Rectal smooth muscle tissue (tissue), 1 donor: ENCODE results near the gene RPL12.
A peak's percentile ranks its signal among the peaks of the same experiment; 100 is the strongest.

Experiments used
- H3K27ac ChIP-seq: one replicate; pipeline ENCODE4 v1.7.0; 2013; ENCODE audit warnings: low read depth, low read length, inconsistent platforms
- H3K27me3 ChIP-seq: one replicate; pipeline ENCODE4 v1.7.0; 2013; ENCODE audit warnings: low read length; ENCODE audit not compliant: control insufficient read depth, insufficient read depth
- H3K36me3 ChIP-seq: one replicate; pipeline ENCODE4 v1.7.0; 2013; ENCODE audit warnings: low read length; ENCODE audit not compliant: control insufficient read depth, insufficient read depth
- H3K4me1 ChIP-seq: one replicate; pipeline ENCODE4 v1.7.0; 2013; ENCODE audit warnings: low read length; ENCODE audit not compliant: control insufficient read depth, insufficient read depth
- H3K4me3 ChIP-seq: one replicate; pipeline ENCODE4 v1.7.0; 2013; ENCODE audit warnings: low read length
- H3K9ac ChIP-seq: one replicate; pipeline ENCODE4 v1.7.0; 2013; ENCODE audit warnings: low read length

Gene RPL12

GRCh38 chr9:127450830-127451607 is at the start of gene RPL12, which contains the start of gene LRSAM1:
Gene RPL12, minus strand, starts transcription at chr9:127451406. Its CDS starts 89 bp downstream, at chr9:127451317.
Gene LRSAM1, plus strand, starts transcription at chr9:127451510. Its CDS starts 3,018 bp downstream, at chr9:127454528.
- peak within 1 kb of the TSS; percentile 89 for H3K4me3 ChIP-seq
- H3K36me3 ChIP-seq: peaks cover 20% of the 10 kb centered on the region
- H3K4me1 ChIP-seq: peaks cover 11% of the 10 kb centered on the region
- H3K9ac ChIP-seq: peak within 1 kb of the TSS; percentile 91
- H3K27me3 ChIP-seq: no peaks in the 10 kb centered on the region
- peak within 1 kb of the TSS; percentile 97 for H3K27ac ChIP-seq

- Histone ChIP-seq H3K36me3 (peaks cover 23% of the 10 kb centered on the region), H3K9ac (no peak overlapping the region), H3K27me3 (no peaks in the 10 kb centered on the region), H3K4me3 (no peak overlapping the region), H3K4me1 (peaks cover 2% of the 10 kb centered on the region), H3K27ac (no peak overlapping the region)
Observed at GRCh38 chr9:127500862-127501261, 49.7 kb upstream of the RPL12 start.

GRCh38 chr9:127500399-127500798 is 49.2 kb upstream of the RPL12 start:
- no peak overlapping the region for H3K27ac ChIP-seq
- H3K4me3 ChIP-seq: no peak overlapping the region
- peaks cover 24% of the 10 kb centered on the region for H3K36me3 ChIP-seq
- peaks cover 7% of the 10 kb centered on the region for H3K4me1 ChIP-seq
- H3K9ac ChIP-seq: no peak overlapping the region
- H3K27me3 ChIP-seq: no peaks in the 10 kb centered on the region

- Histone ChIP-seq H3K9ac (no peak overlapping the region), H3K4me1 (peaks cover 8% of the 10 kb centered on the region), H3K4me3 (no peak overlapping the region), H3K36me3 (peaks cover 24% of the 10 kb centered on the region), H3K27me3 (no peaks in the 10 kb centered on the region), H3K27ac (no peak overlapping the region)
Observed at GRCh38 chr9:127498298-127498697, 47.1 kb upstream of the RPL12 start.

GRCh38 chr9:127497656-127498290 is 46.6 kb upstream of the RPL12 start:
- no peak overlapping the region for H3K4me3 ChIP-seq
- H3K36me3 ChIP-seq: peaks cover 24% of the 10 kb centered on the region
- no peak overlapping the region for H3K9ac ChIP-seq
- H3K27me3 ChIP-seq: no peaks in the 10 kb centered on the region
- peaks cover 8% of the 10 kb centered on the region for H3K4me1 ChIP-seq
- no peak overlapping the region for H3K27ac ChIP-seq

- H3K4me1 ChIP-seq: peaks cover 8% of the 10 kb centered on the region
- no peak overlapping the region for H3K4me3 ChIP-seq
- no peaks in the 10 kb centered on the region for H3K27me3 ChIP-seq
- H3K27ac ChIP-seq: no peak overlapping the region
- H3K9ac ChIP-seq: no peak overlapping the region
- H3K36me3 ChIP-seq: peaks cover 24% of the 10 kb centered on the region
Observed at GRCh38 chr9:127496974-127497373, 45.8 kb upstream of the RPL12 start.

GRCh38 chr9:127495884-127496555 is 44.8 kb upstream of the RPL12 start:
- Histone ChIP-seq H3K27me3 (no peaks in the 10 kb centered on the region), H3K9ac (no peak overlapping the region), H3K4me3 (no peak overlapping the region), H3K4me1 (peaks cover 8% of the 10 kb centered on the region), H3K27ac (peak overlapping the region; percentile 88), H3K36me3 (peaks cover 34% of the 10 kb centered on the region)

- H3K27ac ChIP-seq: peak overlapping the region; percentile 88
- peaks cover 40% of the 10 kb centered on the region for H3K36me3 ChIP-seq
- peaks cover 8% of the 10 kb centered on the region for H3K4me1 ChIP-seq
- no peak overlapping the region for H3K9ac ChIP-seq
- H3K4me3 ChIP-seq: no peak overlapping the region
- H3K27me3 ChIP-seq: no peaks in the 10 kb centered on the region
Observed at GRCh38 chr9:127494304-127494702, 43.1 kb upstream of the RPL12 start.

GRCh38 chr9:127493592-127494303 is 42.5 kb upstream of the RPL12 start:
- H3K4me1 ChIP-seq: peaks cover 8% of the 10 kb centered on the region
- H3K4me3 ChIP-seq: no peak overlapping the region
- H3K36me3 ChIP-seq: peaks cover 43% of the 10 kb centered on the region
- H3K9ac ChIP-seq: no peak overlapping the region
- no peaks in the 10 kb centered on the region for H3K27me3 ChIP-seq
- peak overlapping the region; percentile 88 for H3K27ac ChIP-seq

- no peak overlapping the region for H3K9ac ChIP-seq
Observed at GRCh38 chr9:127492616-127493015, 41.4 kb upstream of the RPL12 start.

GRCh38 chr9:127491516-127491915 is 40.3 kb upstream of the RPL12 start:
- Histone ChIP-seq H3K9ac (no peak overlapping the region), H3K4me3 (no peak overlapping the region), H3K36me3 (peaks cover 32% of the 10 kb centered on the region), H3K27ac (no peak overlapping the region), H3K27me3 (no peaks in the 10 kb centered on the region), H3K4me1 (peaks cover 8% of the 10 kb centered on the region)

More at GRCh38 chr9:127492616-127493015, 41.4 kb upstream of the RPL12 start:
- Histone ChIP-seq H3K4me3 (no peak overlapping the region), H3K4me1 (peaks cover 8% of the 10 kb centered on the region), H3K27ac (no peak overlapping the region), H3K27me3 (no peaks in the 10 kb centered on the region), H3K36me3 (peaks cover 39% of the 10 kb centered on the region)
